Neural progenitor cell (in vitro differentiated cells): ENCODE measurements around the gene PCCA. TPM values are rescaled to one million over a fixed set of nuclear protein-coding genes. Genes with fewer than 3 reads are reported as not detected.

Experiments
- DNase-seq: peaks from one replicate; pipeline ENCODE4 v3.0.0-alpha.2; 2016; ENCODE audit warnings: low spot score
- H2AFZ ChIP-seq: fragments of 200-600 bp; sonication (generic); replicated peaks from 2 replicates; pipeline ENCODE4 v1.6.1; 2016; ENCODE audit warnings: antibody characterized with exemption
- H3F3A ChIP-seq: fragments of 200-600 bp; sonication (generic); 2 replicates; pipeline ENCODE4 v1.6.1; 2016; ENCODE audit warnings: antibody characterized with exemption, low read depth
- H3K27ac ChIP-seq: fragments of 200-600 bp; sonication (generic); 2 replicates; pipeline ENCODE4 v1.5.1; 2016; ENCODE audit warnings: mild to moderate bottlenecking
- H3K27me3 ChIP-seq: fragments of 200-600 bp; sonication (generic); 2 replicates; pipeline ENCODE4 v1.6.1; 2016; ENCODE audit warnings: mild to moderate bottlenecking, moderate library complexity
- H3K36me3 ChIP-seq: fragments of 200-600 bp; sonication (generic); 2 replicates; pipeline ENCODE4 v1.5.1; 2016
- H3K4me1 ChIP-seq: fragments of 200-600 bp; sonication (generic); 2 replicates; pipeline ENCODE4 v1.6.1; 2016; ENCODE audit warnings: mixed run types
- H3K4me2 ChIP-seq: fragments of 200-600 bp; sonication (generic); 2 replicates; pipeline ENCODE4 v1.6.1; 2016
- H3K4me3 ChIP-seq: fragments of 200-600 bp; sonication (generic); 2 replicates; pipeline ENCODE4 v1.5.1; 2016
- H3K79me2 ChIP-seq: fragments of 200-600 bp; sonication (generic); 2 replicates; pipeline ENCODE4 v1.6.1; 2016; ENCODE audit warnings: low read depth
- H3K9ac ChIP-seq: fragments of 200-600 bp; sonication (generic); 2 replicates; pipeline ENCODE4 v1.6.1; 2016
- H3K9me3 ChIP-seq: fragments of 200-600 bp; sonication (generic); 2 replicates; pipeline ENCODE4 v1.5.1; 2016; ENCODE audit warnings: low read depth
- H4K20me1 ChIP-seq: fragments of 200-600 bp; sonication (generic); 2 replicates; pipeline ENCODE4 v1.6.1; 2016; ENCODE audit warnings: low read depth
- H3K27ac Mint-ChIP-seq: 3 replicates; pipeline ENCODE4 v1.8.0; 2021; ENCODE audit warnings: mixed read lengths
- H3K27me3 Mint-ChIP-seq: 2 replicates; pipeline ENCODE4 v1.8.0; 2022; ENCODE audit warnings: low read depth, mild to moderate bottlenecking, inconsistent platforms, moderate library complexity, mixed read lengths; ENCODE audit not compliant: insufficient read depth
- H3K36me3 Mint-ChIP-seq: 3 replicates; pipeline ENCODE4 v1.8.0; 2021; ENCODE audit warnings: mixed read lengths
- H3K4me1 Mint-ChIP-seq: 3 replicates; pipeline ENCODE4 v1.8.0; 2021; ENCODE audit warnings: mixed read lengths
- H3K4me3 Mint-ChIP-seq: 3 replicates; pipeline ENCODE4 v1.8.0; 2021; ENCODE audit warnings: mild to moderate bottlenecking, moderate library complexity, mixed read lengths
- H3K9me3 Mint-ChIP-seq: 3 replicates; pipeline ENCODE4 v1.8.0; 2020; ENCODE audit warnings: mixed read lengths
- CTCF ChIP-seq: fragments of 200-600 bp; sonication (generic); IDR thresholded peaks from 2 replicates; pipeline ENCODE4 v1.5.1; 2017; ENCODE audit warnings: antibody characterized with exemption, mild to moderate bottlenecking
- EZH2 ChIP-seq: fragments of 200-600 bp; sonication (generic); IDR thresholded peaks from 2 replicates; pipeline ENCODE4 v1.6.1; 2017; ENCODE audit warnings: antibody characterized with exemption, mild to moderate bottlenecking, moderate library complexity
- EZH2phosphoT487 ChIP-seq: fragments of 200-600 bp; sonication (generic); IDR thresholded peaks from 2 replicates; pipeline ENCODE4 v1.6.1; 2017; ENCODE audit warnings: antibody characterized with exemption
- total RNA-seq: library from RNA; depleted of rRNA; stranded (reverse); fragments of >200 nt; gene quantifications from 2 replicates; pipeline ENCODE4 v1.2.3, GENCODE V29; 2015; ENCODE audit warnings: low replicate concordance

The PCCA gene
- total RNA-seq, 1 donor from 2014 or later = 60.6 TPM

- H3K36me3 ChIP-seq = no peaks in the 10 kb centered on the region
- TF ChIP-seq CTCF (no peak), EZH2 (no peak), EZH2phosphoT487 (no peak)
- H3K27me3 ChIP-seq = no peaks in the 10 kb centered on the region
- H2AFZ ChIP-seq = no peak overlapping the region
- no peaks in the 10 kb centered on the region for H3K79me2 ChIP-seq
- H3K9me3 ChIP-seq = no peaks in the 10 kb centered on the region
- Mint-ChIP-seq H3K4me1 (peaks cover 47% of the 10 kb centered on the region), H3K27ac (peak overlapping the region; percentile 92), H3K4me3 (peak overlapping the region; percentile 47), H3K27me3 (no peaks in the 10 kb centered on the region), H3K9me3 (no peaks in the 10 kb centered on the region), H3K36me3 (peaks cover 16% of the 10 kb centered on the region)
- no peaks in the 10 kb centered on the region for H4K20me1 ChIP-seq
- H3K27ac ChIP-seq = no peak overlapping the region
- no peak overlapping the region for H3K9ac ChIP-seq
- H3K4me2 ChIP-seq = no peak overlapping the region
- no peak overlapping the region for H3K4me3 ChIP-seq
- peaks cover 6% of the 10 kb centered on the region for H3K4me1 ChIP-seq
- DNase-seq = no peak
- H3F3A ChIP-seq = no peaks in the 10 kb centered on the region
Observed at GRCh38 chr13:100362781-100363180, 273.9 kb downstream of the PCCA start.

- peak overlapping the region; percentile 57 for H3K27ac Mint-ChIP-seq
- Histone ChIP-seq H3F3A (no peaks in the 10 kb centered on the region), H3K9ac (no peak overlapping the region), H3K9me3 (no peaks in the 10 kb centered on the region), H3K79me2 (no peaks in the 10 kb centered on the region), H4K20me1 (no peaks in the 10 kb centered on the region), H3K27me3 (no peaks in the 10 kb centered on the region), H3K4me2 (no peak overlapping the region), H3K4me1 (peaks cover 6% of the 10 kb centered on the region), H3K4me3 (no peak overlapping the region), H3K36me3 (peaks cover under 1% of the 10 kb centered on the region), H3K27ac (no peak overlapping the region), H2AFZ (no peak overlapping the region)
- no peaks in the 10 kb centered on the region for H3K9me3 Mint-ChIP-seq
- H3K4me3 Mint-ChIP-seq = peak overlapping the region; percentile 47
- no peak for DNase-seq
- no peak for TF ChIP-seq CTCF
- TF ChIP-seq EZH2phosphoT487 = no peak
- TF ChIP-seq EZH2 = no peak
- peaks cover 12% of the 10 kb centered on the region for H3K36me3 Mint-ChIP-seq
- peaks cover 47% of the 10 kb centered on the region for H3K4me1 Mint-ChIP-seq
- no peaks in the 10 kb centered on the region for H3K27me3 Mint-ChIP-seq
Observed at GRCh38 chr13:100363285-100363711, 274.4 kb downstream of the PCCA start.

GRCh38 chr13:100363874-100364273, 275.0 kb downstream of the PCCA start:
- Histone ChIP-seq H3K4me3 (no peak overlapping the region), H3K9ac (no peak overlapping the region), H3K4me1 (peaks cover 6% of the 10 kb centered on the region), H2AFZ (no peak overlapping the region), H3K27me3 (no peaks in the 10 kb centered on the region), H4K20me1 (no peaks in the 10 kb centered on the region), H3K79me2 (no peaks in the 10 kb centered on the region), H3K4me2 (no peak overlapping the region), H3K36me3 (peaks cover 6% of the 10 kb centered on the region), H3K27ac (no peak overlapping the region), H3F3A (no peaks in the 10 kb centered on the region), H3K9me3 (no peaks in the 10 kb centered on the region)
- Mint-ChIP-seq H3K4me3 (no peak overlapping the region), H3K4me1 (peaks cover 52% of the 10 kb centered on the region), H3K9me3 (no peaks in the 10 kb centered on the region), H3K27me3 (no peaks in the 10 kb centered on the region), H3K36me3 (peaks cover 16% of the 10 kb centered on the region), H3K27ac (peak overlapping the region; percentile 57)
- TF ChIP-seq CTCF = no peak
- no peak for TF ChIP-seq EZH2phosphoT487
- no peak for DNase-seq
